ENCODE results near the gene CNTROB.

Gene CNTROB

GRCh38 chr17:7910281-7910680, 21.7 kb upstream of the CNTROB start:
- no peak for DNase-seq

DNA sequence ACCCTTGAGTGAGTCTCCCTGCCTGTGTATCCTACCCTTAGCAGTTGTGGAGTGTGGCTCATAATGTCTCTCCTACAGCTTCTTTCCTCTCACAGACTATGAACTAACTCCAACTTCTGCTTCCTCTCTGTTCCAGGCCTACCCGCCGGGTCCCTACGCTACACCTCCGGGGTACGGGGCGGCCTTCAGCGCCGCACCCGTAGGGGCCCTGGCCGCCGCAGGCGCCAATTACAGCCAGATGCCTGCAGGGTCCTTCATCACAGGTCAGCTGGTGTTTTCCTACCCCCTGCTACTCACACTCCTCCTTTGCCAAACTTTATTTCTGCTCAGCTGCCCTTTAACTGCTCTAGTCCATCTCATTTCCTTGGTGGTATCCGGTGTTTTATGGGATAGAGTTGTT, 21.3 kb upstream of the CNTROB start:
- DNase-seq, result no peak

- DNase-seq, result no peak
Measured at GRCh38 chr17:7911116-7911515, 20.9 kb upstream of the CNTROB start.

GRCh38 chr17:7912927-7913524, 19.0 kb upstream of the CNTROB start:
- DNase-seq, result peak; percentile 94

- no peak for DNase-seq
Measured at GRCh38 chr17:7915179-7915610, 16.8 kb upstream of the CNTROB start.

- peak; percentile 97 for DNase-seq
Measured at GRCh38 chr17:7915611-7916384, 16.2 kb upstream of the CNTROB start, which contains the start of gene RNF227. Gene RNF227 (minus strand): TSS chr17:7916289. CDS start chr17:7916195, 94 bp downstream.

DNA sequence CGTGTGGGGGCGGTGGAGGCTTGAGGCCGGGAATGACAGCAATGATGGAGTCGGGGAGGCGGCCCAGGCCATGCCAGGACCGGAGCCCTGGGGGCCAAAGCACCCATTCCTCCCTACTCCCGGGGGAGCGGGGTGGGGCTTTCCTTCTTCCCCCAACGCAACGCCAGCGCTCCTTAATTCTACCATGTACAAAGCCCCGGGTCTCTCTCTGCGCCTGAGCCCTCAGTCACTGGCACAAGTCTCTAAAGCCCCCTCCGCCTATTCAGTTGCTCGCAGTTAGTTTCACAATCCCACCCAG, 15.7 kb upstream of the CNTROB start:
- DNase-seq, result no peak

GRCh38 chr17:7916808-7917207, 15.2 kb upstream of the CNTROB start:
- DNase-seq, result peak; percentile 26

DNA sequence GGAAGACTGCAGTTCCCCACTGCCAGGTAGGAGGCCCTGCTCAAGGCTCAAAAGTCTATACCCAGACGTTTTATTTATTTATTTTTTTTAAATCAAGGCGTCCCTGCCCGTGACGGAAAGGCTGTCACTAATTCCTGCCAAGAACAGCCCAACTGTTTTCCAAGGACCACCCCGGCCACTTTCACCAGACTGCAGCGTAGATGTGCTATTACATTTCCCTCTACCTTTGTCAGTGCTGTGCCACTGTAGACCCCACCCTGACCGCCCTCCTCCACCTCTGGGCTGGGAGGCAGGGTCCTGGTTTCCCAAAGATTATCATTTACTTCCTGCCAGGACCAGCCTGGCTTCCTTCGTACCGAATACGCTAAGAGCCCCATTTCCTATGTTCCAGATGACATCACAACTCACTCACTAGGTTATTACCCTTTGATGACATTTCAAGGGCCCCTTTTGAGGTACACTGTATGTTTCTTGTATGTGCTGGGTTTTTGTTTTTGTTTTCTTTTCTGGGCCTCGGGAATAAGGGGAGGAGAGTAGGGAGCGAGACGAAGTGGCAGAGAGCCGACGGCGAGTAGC, 9.6 kb upstream of the CNTROB start:
- no peak for DNase-seq

- no peak for DNase-seq
Measured at GRCh38 chr17:7922845-7923628, 9.0 kb upstream of the CNTROB start.

GRCh38 chr17:7927596-7927995, 4.4 kb upstream of the CNTROB start:
- no peak for DNase-seq

DNA sequence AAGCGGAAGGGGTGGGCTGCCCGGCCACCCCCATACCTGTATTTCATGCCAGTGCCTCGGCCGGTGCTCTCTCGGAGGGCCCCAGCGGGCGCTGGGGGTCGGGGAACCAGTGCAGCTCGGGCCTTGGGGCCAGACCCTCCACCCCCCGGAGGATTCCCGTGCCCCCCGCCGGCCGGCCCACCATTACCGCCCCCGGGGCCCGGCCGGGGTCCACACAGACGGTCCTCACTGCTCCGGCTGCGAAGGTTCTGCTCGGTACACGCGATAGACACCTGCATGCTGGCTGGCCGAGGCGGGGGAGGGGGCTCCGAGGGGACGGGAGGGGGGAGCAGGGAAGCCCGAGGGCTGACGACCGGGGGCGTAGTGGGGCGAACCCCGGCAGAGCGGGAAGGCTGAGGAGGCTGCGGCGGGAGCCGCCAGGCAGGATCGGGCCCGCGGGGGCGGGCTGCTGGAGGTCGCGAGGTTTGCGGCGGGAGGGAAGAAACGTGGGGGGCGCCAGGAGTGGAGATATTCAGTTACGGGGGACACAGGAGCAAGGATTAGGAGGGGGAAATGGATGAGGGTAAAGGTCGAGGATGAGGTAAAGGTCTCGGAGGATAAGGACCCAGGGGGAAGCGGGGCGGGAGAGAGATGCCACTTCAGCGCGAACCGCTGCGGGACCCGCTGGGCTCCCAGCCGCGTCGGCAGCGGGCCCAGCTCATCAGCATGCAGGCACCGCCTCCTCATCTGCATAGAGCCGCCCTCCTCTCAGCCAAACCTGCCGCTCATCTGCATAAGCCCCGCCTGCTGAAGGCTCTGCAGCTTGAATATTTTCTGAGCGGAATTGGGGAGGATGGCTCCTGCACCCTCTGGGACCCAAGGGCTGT, 2.6 kb upstream of the CNTROB start, which contains the start of gene KCNAB3:
Gene KCNAB3, minus strand, starts transcription at position 699 of the 866 bp plus-strand sequence. Its CDS starts 421 bp downstream, at position 278.
- no peak for DNase-seq

- DNase-seq, result no peak
Measured at GRCh38 chr17:7930841-7931631, 970 bp upstream of the CNTROB start.

GRCh38 chr17:7932483-7932891, 481 bp downstream of the CNTROB start:
- peak; percentile 79 for DNase-seq

DNA sequence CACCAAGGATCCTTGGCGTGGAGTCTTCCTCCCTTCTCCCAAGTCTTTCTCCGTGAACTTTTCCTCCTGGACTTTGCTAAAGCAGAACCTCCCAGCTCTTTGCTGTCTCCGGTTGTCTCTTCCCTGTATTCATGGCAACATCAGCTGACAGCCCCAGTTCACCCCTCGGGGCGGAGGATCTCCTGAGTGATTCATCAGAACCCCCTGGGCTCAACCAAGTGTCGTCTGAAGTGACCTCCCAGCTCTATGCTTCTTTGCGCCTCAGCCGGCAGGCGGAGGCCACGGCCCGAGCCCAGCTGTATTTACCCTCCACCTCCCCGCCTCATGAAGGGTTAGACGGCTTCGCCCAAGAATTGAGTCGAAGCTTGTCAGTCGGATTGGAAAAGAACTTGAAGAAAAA, 943 bp downstream of the CNTROB start:
- DNase-seq, result peak; percentile 90

- DNase-seq, result no peak
Measured at GRCh38 chr17:7935859-7936258, 3.9 kb downstream of the CNTROB start.

DNA sequence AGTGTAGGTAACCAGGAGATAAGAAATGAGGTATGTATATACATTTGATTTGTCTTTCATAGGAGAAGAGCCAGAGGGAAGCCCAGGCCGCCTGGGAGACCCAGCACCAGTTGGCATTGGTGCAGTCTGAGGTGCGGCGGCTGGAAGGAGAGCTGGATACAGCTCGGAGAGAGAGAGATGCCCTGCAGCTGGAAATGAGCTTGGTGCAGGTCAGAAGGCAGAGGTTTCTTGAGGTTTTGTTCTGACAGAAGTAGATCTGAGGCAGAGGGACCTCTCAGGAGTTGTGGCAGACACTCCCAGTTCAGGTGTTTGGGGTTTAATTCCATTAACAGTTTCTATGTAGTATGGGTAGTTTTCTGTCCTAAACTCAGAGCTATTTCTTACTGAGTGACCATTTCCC, 8.0 kb downstream of the CNTROB start:
- DNase-seq, result no peak

DNA sequence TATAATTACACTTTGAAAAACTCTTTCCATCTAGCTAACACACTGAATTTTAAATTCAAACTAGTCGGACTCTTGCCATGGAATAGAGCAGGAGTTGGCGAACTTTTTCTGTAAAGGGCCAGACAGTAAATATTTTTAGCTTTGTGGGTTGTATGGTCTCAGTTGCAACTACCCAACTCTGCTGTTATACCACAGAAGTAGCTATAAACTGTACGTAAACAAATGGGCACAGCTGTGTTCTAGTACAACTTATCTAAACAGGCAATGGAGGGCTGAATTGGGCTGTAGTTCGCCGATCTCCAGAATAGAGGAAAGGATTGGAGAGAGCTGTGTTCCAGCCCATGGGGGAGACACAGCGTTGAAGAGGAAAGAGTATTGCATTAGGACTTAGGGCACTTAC, 8.7 kb downstream of the CNTROB start:
- no peak for DNase-seq

- DNase-seq, result no peak
Measured at GRCh38 chr17:7943291-7943690, 11.3 kb downstream of the CNTROB start.

- DNase-seq, result no peak
Measured at GRCh38 chr17:7944326-7944725, 12.3 kb downstream of the CNTROB start.

GRCh38 chr17:7945651-7946050, 13.6 kb downstream of the CNTROB start:
- no peak for DNase-seq

DNA sequence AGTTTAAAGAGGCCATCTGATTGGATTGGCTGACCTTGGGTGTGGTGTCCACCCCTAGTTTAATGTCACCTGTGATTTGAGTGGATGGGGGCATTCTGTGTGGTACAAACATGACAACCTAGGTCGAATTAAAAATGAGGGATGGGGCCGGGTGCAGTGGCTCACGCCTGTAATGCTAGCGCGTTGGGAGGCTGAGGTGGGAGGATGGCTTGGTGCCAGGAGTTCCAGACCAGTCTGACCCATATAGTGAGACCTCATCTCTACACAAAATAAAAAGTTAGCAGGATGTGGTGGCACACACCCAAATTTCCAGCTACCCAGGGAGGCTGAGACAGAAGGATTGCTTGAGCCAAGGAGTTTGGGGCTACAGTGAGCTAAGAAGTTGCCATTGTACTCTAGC, 14.4 kb downstream of the CNTROB start:
- DNase-seq, result no peak

Data from OCI-M1 (cell line).